Choroid plexus epithelial cell (primary cell): ENCODE results near the gene CCDC88B.

ENCODE experiments used
- DNase-seq: peaks from one replicate; pipeline ENCODE4 v3.0.0-alpha.2; 2010; ENCODE audit warnings: low read depth
- H3K4me3 ChIP-seq: 2 replicates; pipeline ENCODE4 v1.5.1; 2011; ENCODE audit warnings: low read depth, mild to moderate bottlenecking, control low read depth, low read length, moderate library complexity
- CTCF ChIP-seq: conservative IDR thresholded peaks from 2 replicates; pipeline ENCODE4 v1.5.1; 2011; ENCODE audit warnings: low read depth, mild to moderate bottlenecking, control low read depth, inconsistent platforms, low read length, moderate library complexity

The CCDC88B gene

GRCh38 chr11:64344787-64345186 is 4.8 kb downstream of the CCDC88B start:
- DNase-seq: no peak
- H3K4me3 ChIP-seq: no peak overlapping the region
- TF ChIP-seq CTCF: no peak

GRCh38 chr11:64347193-64347867 is 7.3 kb downstream of the CCDC88B start:
- no peak for TF ChIP-seq CTCF
- H3K4me3 ChIP-seq: no peak overlapping the region
- DNase-seq: peak; percentile 12

- TF ChIP-seq CTCF: no peak
- H3K4me3 ChIP-seq: no peak overlapping the region
- DNase-seq: no peak
These were observed 8.5 kb downstream of the CCDC88B start for GRCh38 chr11:64348383-64349024.

- no peak for DNase-seq
- TF ChIP-seq CTCF: no peak
- H3K4me3 ChIP-seq: no peak overlapping the region
These were observed 9.0 kb downstream of the CCDC88B start for GRCh38 chr11:64349025-64349387.

- TF ChIP-seq CTCF: no peak
- H3K4me3 ChIP-seq: no peak overlapping the region
- no peak for DNase-seq
These were observed 9.4 kb downstream of the CCDC88B start for GRCh38 chr11:64349404-64349803.

- H3K4me3 ChIP-seq: no peak overlapping the region
- no peak for TF ChIP-seq CTCF
- no peak for DNase-seq
These were observed 11.2 kb downstream of the CCDC88B start for GRCh38 chr11:64351136-64351631.
